Measurements from ENCODE around the gene TP53I13.

- TF ChIP-seq, protein P1, sequence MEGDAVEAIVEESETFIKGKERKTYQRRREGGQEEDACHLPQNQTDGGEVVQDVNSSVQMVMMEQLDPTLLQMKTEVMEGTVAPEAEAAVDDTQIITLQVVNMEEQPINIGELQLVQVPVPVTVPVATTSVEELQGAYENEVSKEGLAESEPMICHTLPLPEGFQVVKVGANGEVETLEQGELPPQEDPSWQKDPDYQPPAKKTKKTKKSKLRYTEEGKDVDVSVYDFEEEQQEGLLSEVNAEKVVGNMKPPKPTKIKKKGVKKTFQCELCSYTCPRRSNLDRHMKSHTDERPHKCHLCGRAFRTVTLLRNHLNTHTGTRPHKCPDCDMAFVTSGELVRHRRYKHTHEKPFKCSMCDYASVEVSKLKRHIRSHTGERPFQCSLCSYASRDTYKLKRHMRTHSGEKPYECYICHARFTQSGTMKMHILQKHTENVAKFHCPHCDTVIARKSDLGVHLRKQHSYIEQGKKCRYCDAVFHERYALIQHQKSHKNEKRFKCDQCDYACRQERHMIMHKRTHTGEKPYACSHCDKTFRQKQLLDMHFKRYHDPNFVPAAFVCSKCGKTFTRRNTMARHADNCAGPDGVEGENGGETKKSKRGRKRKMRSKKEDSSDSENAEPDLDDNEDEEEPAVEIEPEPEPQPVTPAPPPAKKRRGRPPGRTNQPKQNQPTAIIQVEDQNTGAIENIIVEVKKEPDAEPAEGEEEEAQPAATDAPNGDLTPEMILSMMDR (IDR thresholded peaks at IDR 0.05), result no peak
- TF ChIP-seq POLR2A (IDR thresholded peaks at IDR 0.05), result no peak
Measured at GRCh38 chr17:29563816-29564215, 4.7 kb upstream of the TP53I13 start.
